Measurements from ENCODE around the gene CARMIL1.
A peak's percentile ranks its signal among the peaks of the same experiment; 100 is the strongest.

The CARMIL1 gene

DNA sequence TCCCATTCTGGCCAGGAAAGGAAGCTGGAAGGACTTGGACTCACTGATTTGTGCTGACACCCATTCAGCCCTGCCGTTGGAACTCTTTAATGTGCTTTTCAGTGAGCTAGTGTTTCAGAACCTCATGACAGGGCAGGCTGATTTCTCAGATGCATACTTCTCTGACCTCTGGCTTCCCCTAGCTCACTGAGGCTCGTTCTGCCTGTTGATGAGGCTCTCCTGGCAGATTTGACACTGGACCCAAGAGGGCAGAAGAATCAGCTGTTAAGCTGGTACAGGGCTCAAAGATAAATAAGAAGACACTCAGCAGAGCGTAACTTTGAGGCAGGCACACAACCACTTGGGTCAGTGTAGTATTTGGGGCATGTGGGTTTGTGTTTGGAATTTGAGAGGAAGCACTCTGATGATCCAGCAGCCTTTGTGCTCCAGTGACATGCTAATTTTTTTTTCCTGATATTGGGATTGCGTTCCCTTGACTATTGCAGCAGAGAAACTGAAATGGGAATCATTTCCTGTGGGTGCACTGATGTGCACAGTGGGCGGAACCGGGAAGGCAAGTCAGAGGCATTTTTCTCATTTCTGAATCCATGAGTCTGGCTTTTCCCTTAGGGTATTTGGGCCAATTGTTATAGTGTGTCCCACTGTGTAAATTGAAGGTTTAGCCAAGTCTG lies 80.2 kb downstream of the CARMIL1 start:
- H3K79me2 ChIP-seq = no peaks in the 10 kb centered on the region
- no peak overlapping the region for H2AFZ ChIP-seq
- TF ChIP-seq, protein P1, sequence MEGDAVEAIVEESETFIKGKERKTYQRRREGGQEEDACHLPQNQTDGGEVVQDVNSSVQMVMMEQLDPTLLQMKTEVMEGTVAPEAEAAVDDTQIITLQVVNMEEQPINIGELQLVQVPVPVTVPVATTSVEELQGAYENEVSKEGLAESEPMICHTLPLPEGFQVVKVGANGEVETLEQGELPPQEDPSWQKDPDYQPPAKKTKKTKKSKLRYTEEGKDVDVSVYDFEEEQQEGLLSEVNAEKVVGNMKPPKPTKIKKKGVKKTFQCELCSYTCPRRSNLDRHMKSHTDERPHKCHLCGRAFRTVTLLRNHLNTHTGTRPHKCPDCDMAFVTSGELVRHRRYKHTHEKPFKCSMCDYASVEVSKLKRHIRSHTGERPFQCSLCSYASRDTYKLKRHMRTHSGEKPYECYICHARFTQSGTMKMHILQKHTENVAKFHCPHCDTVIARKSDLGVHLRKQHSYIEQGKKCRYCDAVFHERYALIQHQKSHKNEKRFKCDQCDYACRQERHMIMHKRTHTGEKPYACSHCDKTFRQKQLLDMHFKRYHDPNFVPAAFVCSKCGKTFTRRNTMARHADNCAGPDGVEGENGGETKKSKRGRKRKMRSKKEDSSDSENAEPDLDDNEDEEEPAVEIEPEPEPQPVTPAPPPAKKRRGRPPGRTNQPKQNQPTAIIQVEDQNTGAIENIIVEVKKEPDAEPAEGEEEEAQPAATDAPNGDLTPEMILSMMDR (IDR thresholded peaks at IDR 0.05) = no peak
- H3K4me2 ChIP-seq (ENCODE audit: low read length) = no peak overlapping the region
- peaks cover 13% of the 10 kb centered on the region for H3K4me1 ChIP-seq
- H3K4me3 ChIP-seq (ENCODE audit: low read depth, low read length) = no peak overlapping the region
- no peaks in the 10 kb centered on the region for H3K36me3 ChIP-seq (ENCODE audit: control insufficient read depth, insufficient read depth, low read length)
- no peaks in the 10 kb centered on the region for H3K9me3 ChIP-seq (ENCODE audit: control insufficient read depth, low read length)
- H3K9ac ChIP-seq = no peak overlapping the region
- peak overlapping the region; percentile 7 for H3K27ac ChIP-seq
- H3K27me3 ChIP-seq (ENCODE audit: control insufficient read depth, insufficient read depth, low read length) = no peaks in the 10 kb centered on the region

DNA sequence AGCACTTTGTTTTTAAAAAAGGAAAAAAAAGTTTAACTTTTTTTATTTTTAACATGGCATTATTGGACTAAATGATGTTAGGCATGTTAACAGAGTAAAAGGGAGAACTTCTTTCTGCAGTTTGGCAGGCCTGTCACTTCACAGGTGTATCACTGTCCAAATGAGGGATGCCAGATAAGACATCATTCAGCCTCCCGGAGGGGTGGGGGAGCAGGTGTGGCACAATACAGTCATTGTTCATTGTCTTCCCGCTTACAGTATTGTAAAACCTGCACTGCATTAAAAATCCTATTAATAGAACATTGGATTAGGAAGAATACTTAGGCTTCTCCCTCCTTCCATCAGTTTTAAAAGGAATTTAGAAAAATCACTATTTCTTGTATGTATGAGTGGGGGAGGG lies 80.7 kb downstream of the CARMIL1 start:
- Histone ChIP-seq H2AFZ (no peak overlapping the region), H3K36me3 (ENCODE audit: control insufficient read depth, insufficient read depth, low read length) (no peaks in the 10 kb centered on the region), H3K4me2 (ENCODE audit: low read length) (no peak overlapping the region), H3K27me3 (ENCODE audit: control insufficient read depth, insufficient read depth, low read length) (no peaks in the 10 kb centered on the region), H3K4me3 (ENCODE audit: low read depth, low read length) (no peak overlapping the region), H3K9me3 (ENCODE audit: control insufficient read depth, low read length) (no peaks in the 10 kb centered on the region), H3K4me1 (peaks cover 11% of the 10 kb centered on the region), H3K27ac (no peak overlapping the region), H3K9ac (no peak overlapping the region), H3K79me2 (no peaks in the 10 kb centered on the region)
- TF ChIP-seq, protein P1 (IDR thresholded peaks at IDR 0.05) = no peak

DNA sequence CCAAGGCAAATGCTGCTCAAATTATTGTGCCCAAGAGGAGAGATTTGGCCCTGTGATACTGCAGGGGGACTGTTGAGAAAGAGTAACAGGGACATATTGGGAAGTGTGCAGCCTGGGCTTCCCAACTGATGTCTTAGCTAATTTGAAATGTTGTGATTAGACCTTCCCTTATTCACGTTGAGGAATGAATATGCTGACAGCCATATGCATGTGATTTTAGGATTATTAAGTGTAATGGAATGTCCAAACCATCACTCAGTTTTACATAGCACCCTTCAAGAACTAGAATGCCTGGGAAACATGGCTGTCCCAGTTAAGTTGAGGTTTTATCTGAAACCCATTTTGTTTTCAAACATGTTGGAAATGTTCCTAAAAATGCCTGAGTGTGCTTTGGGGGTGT lies 81.4 kb downstream of the CARMIL1 start:
- TF ChIP-seq, protein P1 (IDR thresholded peaks at IDR 0.05) = no peak
- Histone ChIP-seq H3K27me3 (ENCODE audit: control insufficient read depth, insufficient read depth, low read length) (no peaks in the 10 kb centered on the region), H3K4me2 (ENCODE audit: low read length) (no peak overlapping the region), H2AFZ (no peak overlapping the region), H3K27ac (no peak overlapping the region), H3K4me1 (peaks cover 11% of the 10 kb centered on the region), H3K9ac (no peak overlapping the region), H3K4me3 (ENCODE audit: low read depth, low read length) (no peak overlapping the region), H3K79me2 (no peaks in the 10 kb centered on the region), H3K9me3 (ENCODE audit: control insufficient read depth, low read length) (no peaks in the 10 kb centered on the region), H3K36me3 (ENCODE audit: control insufficient read depth, insufficient read depth, low read length) (no peaks in the 10 kb centered on the region)

DNA sequence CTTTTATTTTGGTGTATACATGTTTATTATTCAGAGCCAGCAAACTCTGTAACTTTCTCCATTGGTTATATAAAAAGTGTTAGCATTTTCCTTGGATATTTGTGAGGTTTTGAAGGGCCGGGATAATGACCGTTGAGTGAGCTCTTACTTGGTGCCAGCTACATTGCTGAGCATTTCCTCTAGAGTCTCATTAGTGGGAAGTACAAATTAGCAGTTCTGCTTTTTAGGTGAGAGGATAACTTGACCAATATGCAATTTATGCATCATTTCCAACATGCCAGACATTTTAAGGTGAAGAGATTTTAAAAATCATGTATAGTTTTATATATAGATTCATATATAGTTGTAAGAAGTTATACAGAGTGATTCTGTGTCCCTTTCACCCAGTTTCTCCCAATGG lies 84.3 kb downstream of the CARMIL1 start:
- Histone ChIP-seq H3K9ac (no peak overlapping the region), H3K27ac (no peak overlapping the region), H3K4me1 (peaks cover 11% of the 10 kb centered on the region)

More for the DNA sequence above, 84.3 kb downstream of the CARMIL1 start:
- Histone ChIP-seq H3K9me3 (ENCODE audit: control insufficient read depth, low read length) (no peaks in the 10 kb centered on the region), H3K36me3 (ENCODE audit: control insufficient read depth, insufficient read depth, low read length) (no peaks in the 10 kb centered on the region), H3K27me3 (ENCODE audit: control insufficient read depth, insufficient read depth, low read length) (no peaks in the 10 kb centered on the region), H3K79me2 (no peaks in the 10 kb centered on the region), H3K4me3 (ENCODE audit: low read depth, low read length) (no peak overlapping the region), H3K4me2 (ENCODE audit: low read length) (no peak overlapping the region), H2AFZ (no peak overlapping the region)
- TF ChIP-seq, protein P1 (IDR thresholded peaks at IDR 0.05) = no peak
